Measurements from ENCODE around the gene NDUFA5. TPM values are rescaled to one million over a fixed set of nuclear protein-coding genes. Genes with fewer than 3 reads are reported as not detected.

NDUFA5 gene
- total and polyA plus RNA-seq, 9 donors: 43.2 to 83.3 (median 63.2) TPM

DNA sequence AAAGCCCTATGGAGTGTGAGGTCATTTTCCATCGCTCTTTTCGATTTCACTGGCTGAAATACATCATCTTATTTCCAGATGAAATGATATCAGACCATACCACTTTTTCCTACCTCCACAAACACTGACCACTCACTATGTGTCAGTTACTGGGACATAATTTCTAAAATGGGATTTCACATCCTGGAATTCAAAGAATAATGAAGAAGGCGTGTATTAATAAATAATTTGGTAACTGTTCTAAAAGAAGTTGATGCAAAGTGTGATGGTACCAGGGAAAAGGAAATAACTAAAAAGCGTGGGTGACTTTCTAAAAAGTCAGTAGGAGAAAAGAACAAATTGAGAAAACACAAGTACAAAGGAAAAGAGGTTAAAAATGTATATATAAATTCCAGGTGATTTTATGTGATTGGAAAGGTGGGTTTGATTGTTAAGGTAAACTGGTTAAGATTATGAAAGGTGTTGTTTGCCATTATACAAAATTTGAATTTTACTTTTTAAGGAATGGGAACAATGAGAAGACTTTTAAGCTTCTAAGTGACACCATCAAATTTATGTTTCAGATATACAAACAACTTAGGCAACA is 764 bp upstream of the NDUFA5 start:
- Histone ChIP-seq H3K9me3 (no peaks in the 10 kb centered on the region), H3K4me1 (ENCODE audit: insufficient read depth) (peaks cover 5% of the 10 kb centered on the region), H3K4me3 (peak overlapping the region; percentile 98), H3K27me3 (no peaks in the 10 kb centered on the region), H3K27ac (peak overlapping the region; percentile 42 to 78), H3K36me3 (no peaks in the 10 kb centered on the region)
- WGBS, 3 donors: 25 to 31% (median 29%) methylated on average over 4 of the region's 4 CpGs
- no peak for TF ChIP-seq POLR2A (IDR thresholded peaks at IDR 0.05)
- TF ChIP-seq, protein P1, sequence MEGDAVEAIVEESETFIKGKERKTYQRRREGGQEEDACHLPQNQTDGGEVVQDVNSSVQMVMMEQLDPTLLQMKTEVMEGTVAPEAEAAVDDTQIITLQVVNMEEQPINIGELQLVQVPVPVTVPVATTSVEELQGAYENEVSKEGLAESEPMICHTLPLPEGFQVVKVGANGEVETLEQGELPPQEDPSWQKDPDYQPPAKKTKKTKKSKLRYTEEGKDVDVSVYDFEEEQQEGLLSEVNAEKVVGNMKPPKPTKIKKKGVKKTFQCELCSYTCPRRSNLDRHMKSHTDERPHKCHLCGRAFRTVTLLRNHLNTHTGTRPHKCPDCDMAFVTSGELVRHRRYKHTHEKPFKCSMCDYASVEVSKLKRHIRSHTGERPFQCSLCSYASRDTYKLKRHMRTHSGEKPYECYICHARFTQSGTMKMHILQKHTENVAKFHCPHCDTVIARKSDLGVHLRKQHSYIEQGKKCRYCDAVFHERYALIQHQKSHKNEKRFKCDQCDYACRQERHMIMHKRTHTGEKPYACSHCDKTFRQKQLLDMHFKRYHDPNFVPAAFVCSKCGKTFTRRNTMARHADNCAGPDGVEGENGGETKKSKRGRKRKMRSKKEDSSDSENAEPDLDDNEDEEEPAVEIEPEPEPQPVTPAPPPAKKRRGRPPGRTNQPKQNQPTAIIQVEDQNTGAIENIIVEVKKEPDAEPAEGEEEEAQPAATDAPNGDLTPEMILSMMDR (IDR thresholded peaks at IDR 0.05): no peak
- TF ChIP-seq EP300 (IDR thresholded peaks at IDR 0.05): no peak
- DNase-seq: no peak
- intact Hi-C loops (cut with DNase I): no loop called here

DNA sequence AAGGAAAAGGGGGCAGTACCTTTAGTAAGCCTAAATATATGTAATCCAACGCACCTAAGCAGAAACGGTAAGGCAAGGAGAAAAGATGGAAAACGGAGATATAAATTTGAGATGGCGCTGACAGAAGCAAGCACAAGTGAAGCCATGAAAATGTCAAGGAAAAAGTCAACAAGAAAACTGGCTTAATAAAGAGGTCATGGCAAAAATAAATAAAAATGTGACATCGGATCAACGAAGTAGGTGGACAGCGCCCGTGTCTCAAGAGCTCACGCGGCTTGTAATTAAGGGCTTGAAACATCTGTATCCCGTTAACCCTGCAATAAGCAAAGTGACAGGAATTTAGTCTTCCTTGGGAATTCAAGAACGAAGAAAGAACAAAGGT is 611 bp downstream of the NDUFA5 start:
- H3K27ac ChIP-seq: peak overlapping the region in 1 of 2 donors; percentile 78
- no peaks in the 10 kb centered on the region for H3K9me3 ChIP-seq
- H3K4me1 ChIP-seq (ENCODE audit: insufficient read depth): peaks cover 7% of the 10 kb centered on the region
- TF ChIP-seq EP300 (IDR thresholded peaks at IDR 0.05) (no peak), POLR2A (IDR thresholded peaks at IDR 0.05) (no peak)
- TF ChIP-seq, protein P1 (IDR thresholded peaks at IDR 0.05): no peak
- H3K4me3 ChIP-seq: peak overlapping the region; percentile 98
- no peaks in the 10 kb centered on the region for H3K27me3 ChIP-seq
- DNase-seq: no peak
- WGBS, 3 donors: 1 to 2% (median 1%) methylated on average over 12 of the region's 12 CpGs
- intact Hi-C loops (cut with DNase I): no loop called here
- no peaks in the 10 kb centered on the region for H3K36me3 ChIP-seq

DNA sequence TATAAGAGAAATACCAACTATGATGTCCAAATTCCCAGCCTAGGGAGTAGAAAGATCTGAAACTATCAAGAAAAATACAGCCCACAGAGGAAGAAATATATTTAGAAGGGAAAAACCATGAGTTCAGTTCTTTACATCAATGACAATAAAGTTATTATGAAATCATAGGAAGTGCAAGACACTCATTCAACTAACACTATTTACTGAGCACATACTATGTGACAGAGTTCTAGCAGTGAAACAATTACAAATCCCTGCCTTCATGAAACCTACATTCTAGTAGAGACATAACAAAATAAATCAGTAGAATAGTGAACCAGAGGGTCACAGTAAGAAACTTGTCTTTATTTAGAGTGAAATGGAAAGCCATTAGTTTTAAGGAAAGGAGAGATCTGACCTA is 2.1 kb downstream of the NDUFA5 start:
- H3K9me3 ChIP-seq: no peaks in the 10 kb centered on the region
- H3K36me3 ChIP-seq: no peaks in the 10 kb centered on the region
- no peak overlapping the region for H3K27ac ChIP-seq
- H3K27me3 ChIP-seq: no peaks in the 10 kb centered on the region
- intact Hi-C loops (cut with DNase I): no loop called here
- DNase-seq: no peak
- no peak overlapping the region for H3K4me3 ChIP-seq
- H3K4me1 ChIP-seq (ENCODE audit: insufficient read depth): peaks cover 7% of the 10 kb centered on the region
- TF ChIP-seq, protein P1 (IDR thresholded peaks at IDR 0.05): no peak
- TF ChIP-seq POLR2A (IDR thresholded peaks at IDR 0.05) (no peak), EP300 (IDR thresholded peaks at IDR 0.05) (no peak)

DNA sequence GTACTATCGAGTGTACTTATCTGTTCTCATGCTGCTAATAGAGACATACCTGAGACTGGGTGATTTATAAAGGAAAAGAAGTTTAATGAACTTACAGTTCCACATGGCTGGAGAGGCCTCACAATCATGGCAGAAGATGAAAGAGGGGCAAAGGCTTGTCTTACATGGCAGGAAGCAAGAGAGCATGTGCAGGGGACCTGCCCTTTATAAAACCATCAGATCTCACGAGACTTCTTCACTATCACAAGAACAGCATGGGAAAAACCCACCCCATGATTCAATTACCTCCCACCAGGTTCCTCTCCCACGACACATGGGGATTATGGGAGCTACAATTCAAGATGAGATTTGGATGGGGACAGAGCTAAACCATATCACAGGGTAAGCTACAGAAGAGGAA is 4.5 kb downstream of the NDUFA5 start:
- no peak for TF ChIP-seq EP300 (IDR thresholded peaks at IDR 0.05)
- TF ChIP-seq, protein P1 (IDR thresholded peaks at IDR 0.05): no peak
- TF ChIP-seq POLR2A (IDR thresholded peaks at IDR 0.05): no peak
- H3K36me3 ChIP-seq: no peaks in the 10 kb centered on the region
- peaks cover 7% of the 10 kb centered on the region for H3K4me1 ChIP-seq (ENCODE audit: insufficient read depth)
- H3K9me3 ChIP-seq: no peaks in the 10 kb centered on the region
- H3K27ac ChIP-seq: no peak overlapping the region
- no peak overlapping the region for H3K4me3 ChIP-seq
- DNase-seq: no peak
- no peaks in the 10 kb centered on the region for H3K27me3 ChIP-seq
- intact Hi-C loops (cut with DNase I): no loop called here
- 78 to 86% (median 82%) methylated on average over 3 of the region's 3 CpGs for WGBS, 3 donors

All from ovary (tissue), 9 donors.